Measurements from ENCODE around the gene CAMP.
A peak's percentile ranks its signal among the peaks of the same experiment; 100 is the strongest.

Gene CAMP

GRCh38 chr3:48215019-48215418 is 8.3 kb upstream of the CAMP start:
- DNase-seq (ENCODE audit: low spot score) = no peak

- no peak for DNase-seq (ENCODE audit: low spot score)
Observed at GRCh38 chr3:48215466-48215865, 7.8 kb upstream of the CAMP start.

- no peak for DNase-seq (ENCODE audit: low spot score)
Observed at GRCh38 chr3:48215876-48216275, 7.4 kb upstream of the CAMP start.

GRCh38 chr3:48217449-48217848 is 5.8 kb upstream of the CAMP start:
- DNase-seq (ENCODE audit: low spot score) = no peak

GRCh38 chr3:48218537-48218936 is 4.8 kb upstream of the CAMP start:
- no peak for DNase-seq (ENCODE audit: low spot score)

GRCh38 chr3:48219543-48219942 is 3.8 kb upstream of the CAMP start:
- DNase-seq (ENCODE audit: low spot score) = no peak

- DNase-seq (ENCODE audit: low spot score) = no peak
Observed at GRCh38 chr3:48220746-48221145, 2.5 kb upstream of the CAMP start.

GRCh38 chr3:48225587-48225986 is 2.3 kb downstream of the CAMP start:
- DNase-seq (ENCODE audit: low spot score) = no peak

- DNase-seq (ENCODE audit: low spot score) = no peak
Observed at GRCh38 chr3:48226939-48227338, 3.6 kb downstream of the CAMP start.

- no peak for DNase-seq (ENCODE audit: low spot score)
Observed at GRCh38 chr3:48232232-48232631, 8.9 kb downstream of the CAMP start.

GRCh38 chr3:48232734-48233133 is 9.4 kb downstream of the CAMP start:
- DNase-seq (ENCODE audit: low spot score) = peak; percentile 80

- DNase-seq (ENCODE audit: low spot score) = no peak
Observed at GRCh38 chr3:48233542-48233941, 10.2 kb downstream of the CAMP start.

GRCh38 chr3:48236531-48236930 is 13.2 kb downstream of the CAMP start:
- DNase-seq (ENCODE audit: low spot score) = no peak

GRCh38 chr3:48238531-48239085 is 15.3 kb downstream of the CAMP start:
- DNase-seq (ENCODE audit: low spot score) = no peak

GRCh38 chr3:48240000-48240963 is 17.0 kb downstream of the CAMP start:
- DNase-seq (ENCODE audit: low spot score) = no peak

- DNase-seq (ENCODE audit: low spot score) = no peak
Observed at GRCh38 chr3:48241796-48242455, 18.6 kb downstream of the CAMP start.

GRCh38 chr3:48243886-48244285 is 20.6 kb downstream of the CAMP start:
- no peak for DNase-seq (ENCODE audit: low spot score)

GRCh38 chr3:48244461-48244860 is 21.2 kb downstream of the CAMP start:
- DNase-seq (ENCODE audit: low spot score) = no peak

GRCh38 chr3:48245136-48245535 is 21.8 kb downstream of the CAMP start:
- no peak for DNase-seq (ENCODE audit: low spot score)

GRCh38 chr3:48247401-48247811 is 24.1 kb downstream of the CAMP start:
- peak; percentile 98 for DNase-seq (ENCODE audit: low spot score)

- no peak for DNase-seq (ENCODE audit: low spot score)
Observed at GRCh38 chr3:48248095-48248850, 25.0 kb downstream of the CAMP start.

GRCh38 chr3:48256557-48256956 is 33.3 kb downstream of the CAMP start:
- no peak for DNase-seq (ENCODE audit: low spot score)
